Hepatocyte (in vitro differentiated cells): ENCODE measurements around the gene CDH1. TPM values are rescaled to one million over a fixed set of nuclear protein-coding genes. Genes with fewer than 3 reads are reported as not detected.
A peak's percentile ranks its signal among the peaks of the same experiment; 100 is the strongest.

ENCODE experiments used
- DNase-seq: peaks from one replicate; pipeline ENCODE4 v3.0.0-alpha.2; 2016; ENCODE audit warnings: low spot score
- H2AFZ ChIP-seq: fragments of 200-600 bp; sonication (generic); 2 replicates; pipeline ENCODE4 v1.6.0; 2016; ENCODE audit warnings: antibody characterized with exemption, mild to moderate bottlenecking
- H3K27ac ChIP-seq: fragments of 200-600 bp; sonication (generic); 2 replicates; pipeline ENCODE4 v1.5.1; 2016; ENCODE audit warnings: mild to moderate bottlenecking
- H3K27me3 ChIP-seq: fragments of 200-600 bp; sonication (generic); 2 replicates; pipeline ENCODE4 v1.6.1; 2016
- H3K36me3 ChIP-seq: fragments of 200-600 bp; sonication (generic); replicated peaks from 2 replicates; pipeline ENCODE4 v1.5.1; 2016; ENCODE audit warnings: low read depth; ENCODE audit not compliant: insufficient read depth
- H3K4me1 ChIP-seq: fragments of 200-600 bp; sonication (generic); 2 replicates; pipeline ENCODE4 v1.5.1; 2016; ENCODE audit warnings: mild to moderate bottlenecking, moderate library complexity; ENCODE audit not compliant: insufficient read depth
- H3K4me2 ChIP-seq: fragments of 200-600 bp; sonication (generic); 2 replicates; pipeline ENCODE4 v1.6.0; 2016
- H3K4me3 ChIP-seq: fragments of 200-600 bp; sonication (generic); 2 replicates; pipeline ENCODE4 v1.5.1; 2016; ENCODE audit warnings: mild to moderate bottlenecking
- H3K79me2 ChIP-seq: fragments of 200-600 bp; sonication (generic); 2 replicates; pipeline ENCODE4 v1.6.0; 2017; ENCODE audit warnings: mild to moderate bottlenecking
- H3K9me2 ChIP-seq: fragments of 200-600 bp; sonication (generic); replicated peaks from 2 replicates; pipeline ENCODE4 v1.6.0; 2017; ENCODE audit warnings: mild to moderate bottlenecking; ENCODE audit not compliant: insufficient read depth
- H3K9me3 ChIP-seq: fragments of 200-600 bp; sonication (generic); 2 replicates; pipeline ENCODE4 v1.5.1; 2016; ENCODE audit warnings: low read depth, mild to moderate bottlenecking
- H4K20me1 ChIP-seq: fragments of 200-600 bp; sonication (generic); 2 replicates; pipeline ENCODE4 v1.6.0; 2016; ENCODE audit warnings: mild to moderate bottlenecking; ENCODE audit not compliant: insufficient read depth, poor library complexity, severe bottlenecking
- EZH2 ChIP-seq: fragments of 200-600 bp; sonication (generic); IDR thresholded peaks from 2 replicates; pipeline ENCODE4 v1.6.1; 2016; ENCODE audit warnings: antibody characterized with exemption, mild to moderate bottlenecking, borderline replicate concordance
- EZH2phosphoT487 ChIP-seq: fragments of 200-600 bp; sonication (generic); IDR thresholded peaks from one replicate; pipeline ENCODE4 v1.6.1; 2018; ENCODE audit warnings: antibody characterized with exemption, mild to moderate bottlenecking, low read depth, moderate library complexity; ENCODE audit not compliant: unreplicated experiment, severe bottlenecking
- WGBS: methylation state at CpG from one replicate; pipeline ENCODE4 v1.1.6; 2016; ENCODE audit warnings: low lambda C conversion rate; ENCODE audit errors: missing lambda C conversion rate; 5-methylcytosine and 5-hydroxymethylcytosine counted together
- polyA plus RNA-seq: library from polyadenylated mRNA; unstranded; fragments of >200 nt; fragmentation: Nextera tagmentation; extraction: Ambion mirVana; gene quantifications from 2 replicates; pipeline ENCODE4 v1.2.1, GENCODE V29; 2016
- total RNA-seq: library from RNA; depleted of rRNA; stranded (reverse); fragments of >200 nt; gene quantifications from 2 replicates; pipeline ENCODE4 v1.2.3, GENCODE V29; 2014
- TF ChIP-seq, protein P1 (sequence below): fragments of 200-600 bp; sonication (generic); IDR thresholded peaks from 2 replicates; pipeline ENCODE4 v1.5.1; 2016; ENCODE audit warnings: antibody characterized with exemption, mild to moderate bottlenecking; ENCODE audit not compliant: poor library complexity

CDH1 gene
- total and polyA plus RNA-seq, 2 experiments from 2014 or later: 131 to 190 TPM

DNA sequence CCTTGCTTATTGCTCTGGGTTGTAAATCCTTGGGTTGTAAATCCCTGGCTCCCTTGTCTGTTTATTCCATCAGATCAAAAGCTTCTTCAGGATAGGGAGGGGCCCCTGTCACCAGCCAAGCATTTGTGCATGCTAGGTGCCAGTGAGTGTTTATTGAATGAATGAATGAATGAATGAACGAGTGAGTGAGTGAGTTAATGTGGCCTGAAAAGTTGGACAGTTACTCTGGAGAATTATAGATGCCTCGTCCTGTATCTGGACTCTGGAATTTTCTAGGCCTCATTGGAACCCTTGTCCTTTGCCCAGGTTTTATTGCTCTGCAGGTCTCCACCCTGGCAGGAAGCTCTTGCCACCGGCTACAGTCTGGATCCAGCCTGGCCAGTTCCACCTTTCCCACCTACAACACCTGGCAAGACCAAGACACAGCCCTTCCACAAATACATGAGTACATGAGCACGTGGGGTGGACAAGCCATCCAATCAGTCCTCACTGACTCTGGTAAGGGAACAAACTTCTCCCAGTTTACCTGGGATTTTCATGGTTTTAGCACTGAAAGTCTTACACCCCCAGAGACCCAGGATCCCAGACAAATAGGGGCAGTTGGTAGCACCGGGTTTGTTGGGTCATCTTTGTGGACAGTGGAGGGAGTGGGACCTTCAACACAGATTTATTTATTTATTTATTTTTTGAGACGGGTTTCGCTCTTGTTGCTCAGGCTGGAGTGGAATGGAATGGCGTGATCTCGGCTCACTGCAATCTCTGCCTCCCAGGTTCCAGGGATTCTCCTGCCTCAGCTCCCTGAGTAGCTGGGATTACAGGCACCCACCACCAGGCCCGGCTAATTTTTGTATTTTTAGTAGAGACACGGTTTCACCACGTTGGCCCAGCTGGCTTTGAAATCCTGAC lies 14.7 kb upstream of the CDH1 start:
- Histone ChIP-seq H3K4me1 (no peaks in the 10 kb centered on the region), H2AFZ (no peak overlapping the region), H3K9me3 (no peaks in the 10 kb centered on the region), H3K4me3 (no peak overlapping the region), H3K36me3 (no peaks in the 10 kb centered on the region), H3K27me3 (no peaks in the 10 kb centered on the region), H3K79me2 (no peaks in the 10 kb centered on the region), H3K27ac (peak overlapping the region; percentile 42), H4K20me1 (no peaks in the 10 kb centered on the region), H3K4me2 (no peak overlapping the region), H3K9me2 (no peaks in the 10 kb centered on the region)
- WGBS: 74% methylated on average over 12 of the region's 12 CpGs
- DNase-seq: no peak
- TF ChIP-seq, protein P1, sequence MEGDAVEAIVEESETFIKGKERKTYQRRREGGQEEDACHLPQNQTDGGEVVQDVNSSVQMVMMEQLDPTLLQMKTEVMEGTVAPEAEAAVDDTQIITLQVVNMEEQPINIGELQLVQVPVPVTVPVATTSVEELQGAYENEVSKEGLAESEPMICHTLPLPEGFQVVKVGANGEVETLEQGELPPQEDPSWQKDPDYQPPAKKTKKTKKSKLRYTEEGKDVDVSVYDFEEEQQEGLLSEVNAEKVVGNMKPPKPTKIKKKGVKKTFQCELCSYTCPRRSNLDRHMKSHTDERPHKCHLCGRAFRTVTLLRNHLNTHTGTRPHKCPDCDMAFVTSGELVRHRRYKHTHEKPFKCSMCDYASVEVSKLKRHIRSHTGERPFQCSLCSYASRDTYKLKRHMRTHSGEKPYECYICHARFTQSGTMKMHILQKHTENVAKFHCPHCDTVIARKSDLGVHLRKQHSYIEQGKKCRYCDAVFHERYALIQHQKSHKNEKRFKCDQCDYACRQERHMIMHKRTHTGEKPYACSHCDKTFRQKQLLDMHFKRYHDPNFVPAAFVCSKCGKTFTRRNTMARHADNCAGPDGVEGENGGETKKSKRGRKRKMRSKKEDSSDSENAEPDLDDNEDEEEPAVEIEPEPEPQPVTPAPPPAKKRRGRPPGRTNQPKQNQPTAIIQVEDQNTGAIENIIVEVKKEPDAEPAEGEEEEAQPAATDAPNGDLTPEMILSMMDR: no peak
- TF ChIP-seq EZH2phosphoT487: no peak
- no peak for TF ChIP-seq EZH2

DNA sequence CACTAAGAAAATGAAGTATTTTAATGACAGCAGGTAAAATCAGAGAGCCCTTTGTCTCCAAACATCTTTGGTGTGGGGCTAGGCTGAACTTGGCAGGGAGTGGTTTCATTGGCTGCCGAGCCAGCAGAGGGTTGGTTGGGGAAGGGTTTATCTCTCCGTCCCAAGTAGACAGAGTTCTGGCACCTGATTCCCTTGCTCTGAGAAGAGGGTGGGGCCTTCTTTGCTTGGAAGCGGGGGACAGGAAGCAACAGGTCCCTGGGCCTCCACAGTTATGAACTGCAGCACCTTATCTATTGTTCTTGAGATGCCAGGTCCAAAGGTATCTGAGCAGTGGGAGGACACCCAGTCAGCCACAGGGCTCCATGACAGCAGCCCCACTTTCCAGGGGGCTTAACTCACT lies 12.3 kb upstream of the CDH1 start:
- H3K9me2 ChIP-seq: no peaks in the 10 kb centered on the region
- 53% methylated on average over 3 of the region's 3 CpGs for WGBS
- peak overlapping the region; percentile 42 for H3K27ac ChIP-seq
- TF ChIP-seq, protein P1: no peak
- TF ChIP-seq EZH2phosphoT487 (no peak), EZH2 (no peak)
- no peak overlapping the region for H2AFZ ChIP-seq
- H3K4me3 ChIP-seq: no peak overlapping the region
- DNase-seq: peak; percentile 49
- H3K79me2 ChIP-seq: no peaks in the 10 kb centered on the region
- H3K4me1 ChIP-seq: no peaks in the 10 kb centered on the region
- H3K9me3 ChIP-seq: no peaks in the 10 kb centered on the region
- no peaks in the 10 kb centered on the region for H4K20me1 ChIP-seq
- no peaks in the 10 kb centered on the region for H3K27me3 ChIP-seq
- H3K36me3 ChIP-seq: no peaks in the 10 kb centered on the region
- H3K4me2 ChIP-seq: no peak overlapping the region

DNA sequence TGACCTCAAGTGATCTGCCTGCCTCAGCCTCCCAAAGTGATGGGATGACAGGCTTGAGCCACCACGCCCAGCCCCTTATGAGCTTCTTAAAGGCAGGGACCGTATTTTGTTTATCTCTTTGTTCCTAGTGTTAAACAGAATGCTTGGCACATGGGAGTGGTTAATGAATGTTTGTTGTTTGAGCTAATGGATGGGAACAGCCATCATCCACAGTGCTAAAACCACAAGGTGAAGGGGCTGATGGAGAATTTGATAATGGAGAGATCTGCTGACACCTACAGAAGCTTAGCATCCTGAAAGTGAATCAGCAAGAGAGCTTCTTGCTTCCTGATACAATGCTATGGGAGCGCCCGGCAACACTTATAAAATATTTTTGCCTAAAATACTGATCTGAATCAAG lies 8.6 kb upstream of the CDH1 start:
- Histone ChIP-seq H3K4me2 (no peak overlapping the region), H3K4me1 (peaks cover 13% of the 10 kb centered on the region), H3K9me3 (no peaks in the 10 kb centered on the region), H3K9me2 (no peaks in the 10 kb centered on the region), H3K36me3 (no peaks in the 10 kb centered on the region), H3K27ac (no peak overlapping the region), H3K4me3 (no peak overlapping the region), H4K20me1 (no peaks in the 10 kb centered on the region), H2AFZ (no peak overlapping the region), H3K79me2 (no peaks in the 10 kb centered on the region), H3K27me3 (no peaks in the 10 kb centered on the region)
- DNase-seq: no peak
- WGBS: 71% methylated on average over 4 of the region's 4 CpGs
- no peak for TF ChIP-seq EZH2
- no peak for TF ChIP-seq EZH2phosphoT487
- TF ChIP-seq, protein P1: no peak
